Measurements from ENCODE around the gene AOPEP. TPM values are rescaled to one million over a fixed set of nuclear protein-coding genes. Genes with fewer than 3 reads are reported as not detected.

AOPEP gene
- 10 to 100 TPM; 18.8 to 81.0 (median 32.1) TPM for total RNA-seq

- TF ChIP-seq CTCF (IDR thresholded peaks at IDR 0.05; ENCODE audit: low read depth), result no peak
Measured at GRCh38 chr9:94726495-94727191, at the start of gene AOPEP. TSS of gene AOPEP (plus strand) at chr9:94726699. CDS start at chr9:94759784, 33,085 bp downstream.

DNA sequence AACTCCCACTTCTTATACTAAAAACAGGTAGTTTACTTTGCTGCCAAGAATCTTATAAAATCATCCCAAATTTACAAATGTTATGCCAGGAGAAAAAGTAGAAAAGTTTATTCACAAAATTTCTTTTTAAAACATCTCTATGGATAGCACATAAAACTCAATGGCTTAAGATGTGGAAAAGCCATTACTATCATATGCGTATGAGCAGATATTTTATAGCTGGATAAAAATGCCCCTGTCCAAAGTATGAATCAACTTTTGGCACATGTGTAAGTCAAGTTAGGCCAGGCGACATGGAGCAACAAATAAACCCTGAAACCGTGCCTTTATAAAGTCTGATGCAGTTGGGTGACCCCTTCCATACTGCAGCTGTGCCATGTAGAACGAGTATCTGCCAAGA is 48.6 kb upstream of the AOPEP start:
- TF ChIP-seq CTCF (IDR thresholded peaks at IDR 0.05; ENCODE audit: low read depth), result no peak

DNA sequence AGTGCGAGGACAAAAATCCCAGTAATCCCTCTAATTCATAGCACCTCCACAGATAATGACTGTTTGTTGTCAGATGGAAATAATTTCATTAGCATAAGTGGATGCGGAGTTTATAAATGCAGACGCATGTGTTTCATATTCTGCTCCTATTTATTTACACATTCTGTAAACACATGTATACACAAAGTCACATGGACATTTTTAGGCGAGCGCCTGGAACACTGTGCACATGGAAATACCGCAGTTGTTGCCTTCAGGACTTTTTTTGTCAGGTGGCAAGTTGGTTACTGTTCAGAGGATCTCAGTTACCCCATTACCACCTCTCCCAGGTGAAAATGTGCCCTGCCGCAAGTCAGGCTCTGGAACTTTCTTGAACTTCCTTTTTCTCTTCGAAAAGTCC is 46.9 kb upstream of the AOPEP start:
- TF ChIP-seq CTCF (IDR thresholded peaks at IDR 0.05; ENCODE audit: low read depth), result no peak

DNA sequence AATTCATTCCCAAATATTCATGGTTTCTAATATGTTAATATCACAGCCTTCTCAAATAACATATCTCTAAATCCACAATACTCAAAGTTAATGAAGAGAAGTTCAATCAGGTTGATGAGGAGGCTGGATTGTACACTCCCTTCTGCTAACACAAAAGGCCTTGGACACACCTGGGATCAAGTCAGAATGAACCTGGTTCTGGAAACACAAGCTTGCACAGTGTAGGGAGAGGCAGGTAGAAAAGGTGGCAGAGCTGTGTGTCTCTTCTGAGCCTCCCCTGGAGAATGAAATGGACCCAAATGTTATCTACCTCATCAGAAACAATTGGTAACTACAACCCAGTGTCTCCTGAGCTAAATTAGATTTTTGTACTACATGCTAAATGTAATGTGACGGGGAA is 46.5 kb upstream of the AOPEP start:
- no peak for TF ChIP-seq CTCF (IDR thresholded peaks at IDR 0.05; ENCODE audit: low read depth)

- TF ChIP-seq CTCF (IDR thresholded peaks at IDR 0.05; ENCODE audit: low read depth), result no peak
Measured at GRCh38 chr9:94680621-94681020, 45.9 kb upstream of the AOPEP start.

DNA sequence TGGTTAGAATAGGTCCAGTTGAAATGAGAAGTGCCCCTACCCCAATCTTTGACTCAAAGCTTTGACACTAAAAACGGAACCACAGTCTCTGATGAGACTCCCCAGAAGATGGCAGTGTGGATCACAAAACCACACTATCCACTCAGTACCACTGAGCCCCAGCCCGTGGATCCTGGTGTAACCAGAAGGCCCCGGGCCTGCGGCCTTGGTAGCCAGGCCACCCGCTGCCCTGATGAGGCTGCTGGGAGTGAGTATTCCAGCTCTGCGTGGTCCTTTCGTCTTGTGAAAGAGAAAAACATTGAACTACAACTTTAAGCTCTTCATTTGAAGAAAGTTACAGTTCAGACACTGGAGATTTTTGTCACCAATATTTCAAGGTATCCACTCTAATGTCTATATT is 45.0 kb upstream of the AOPEP start:
- TF ChIP-seq CTCF (IDR thresholded peaks at IDR 0.05; ENCODE audit: low read depth), result no peak

GRCh38 chr9:94685359-94685758 is 41.1 kb upstream of the AOPEP start:
- no peak for TF ChIP-seq CTCF (IDR thresholded peaks at IDR 0.05; ENCODE audit: low read depth)
